Measurements from ENCODE around the gene TMEM50B.
A peak's percentile ranks its signal among the peaks of the same experiment; 100 is the strongest.

The TMEM50B gene

DNA sequence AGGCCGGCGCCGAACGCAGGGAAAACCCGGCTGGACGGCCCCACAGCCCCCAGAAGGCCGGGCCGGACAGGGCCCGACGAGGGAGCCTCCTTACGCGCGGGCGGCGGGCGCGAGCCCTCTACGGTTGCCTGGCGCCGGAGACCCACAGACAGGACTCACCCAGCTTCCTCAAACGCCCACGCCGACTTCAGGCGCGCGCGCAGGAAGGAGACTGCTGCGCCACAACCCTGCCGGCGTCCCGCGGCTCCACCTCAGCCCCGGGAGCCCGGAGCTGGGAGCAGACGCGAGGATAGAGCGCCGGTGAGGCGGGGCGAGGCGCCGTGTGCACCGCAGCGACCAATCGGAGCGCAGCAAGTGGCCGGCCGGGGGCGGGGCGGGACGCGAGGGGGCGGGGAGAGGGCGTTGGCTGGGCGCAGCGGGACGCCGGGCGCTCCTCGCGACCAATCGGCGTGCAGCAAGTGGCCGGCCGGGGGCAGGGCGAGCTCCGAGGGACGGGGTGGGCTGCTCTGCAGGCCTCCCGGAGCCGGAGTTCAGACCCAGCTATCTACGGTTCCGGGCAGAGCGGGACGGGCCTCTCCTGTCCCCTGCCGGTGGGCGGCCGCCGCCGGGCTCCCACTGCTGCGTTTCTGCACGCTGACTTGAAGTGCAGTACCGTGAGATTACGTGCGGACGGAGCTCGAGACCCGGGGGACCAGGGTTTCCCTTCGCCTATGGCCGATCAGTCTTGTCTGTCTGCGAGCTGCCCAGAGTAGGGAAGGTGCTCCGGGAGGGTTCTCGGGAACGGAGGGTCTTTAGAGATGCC, at the start of gene TMEM50B:
TMEM50B (minus strand) TSS at position 296 of the 802 bp plus-strand sequence. CDS start 11,089 bp downstream, outside the sequence.
- TF ChIP-seq, protein P1, sequence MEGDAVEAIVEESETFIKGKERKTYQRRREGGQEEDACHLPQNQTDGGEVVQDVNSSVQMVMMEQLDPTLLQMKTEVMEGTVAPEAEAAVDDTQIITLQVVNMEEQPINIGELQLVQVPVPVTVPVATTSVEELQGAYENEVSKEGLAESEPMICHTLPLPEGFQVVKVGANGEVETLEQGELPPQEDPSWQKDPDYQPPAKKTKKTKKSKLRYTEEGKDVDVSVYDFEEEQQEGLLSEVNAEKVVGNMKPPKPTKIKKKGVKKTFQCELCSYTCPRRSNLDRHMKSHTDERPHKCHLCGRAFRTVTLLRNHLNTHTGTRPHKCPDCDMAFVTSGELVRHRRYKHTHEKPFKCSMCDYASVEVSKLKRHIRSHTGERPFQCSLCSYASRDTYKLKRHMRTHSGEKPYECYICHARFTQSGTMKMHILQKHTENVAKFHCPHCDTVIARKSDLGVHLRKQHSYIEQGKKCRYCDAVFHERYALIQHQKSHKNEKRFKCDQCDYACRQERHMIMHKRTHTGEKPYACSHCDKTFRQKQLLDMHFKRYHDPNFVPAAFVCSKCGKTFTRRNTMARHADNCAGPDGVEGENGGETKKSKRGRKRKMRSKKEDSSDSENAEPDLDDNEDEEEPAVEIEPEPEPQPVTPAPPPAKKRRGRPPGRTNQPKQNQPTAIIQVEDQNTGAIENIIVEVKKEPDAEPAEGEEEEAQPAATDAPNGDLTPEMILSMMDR (IDR thresholded peaks at IDR 0.05; ENCODE audit: low read depth, low read length) = peak; percentile 23; the same call in 1 of the 2 replicates
- peak within 1 kb of the TSS; percentile 84 for H3K4me3 ChIP-seq (ENCODE audit: low read depth, low read length)

DNA sequence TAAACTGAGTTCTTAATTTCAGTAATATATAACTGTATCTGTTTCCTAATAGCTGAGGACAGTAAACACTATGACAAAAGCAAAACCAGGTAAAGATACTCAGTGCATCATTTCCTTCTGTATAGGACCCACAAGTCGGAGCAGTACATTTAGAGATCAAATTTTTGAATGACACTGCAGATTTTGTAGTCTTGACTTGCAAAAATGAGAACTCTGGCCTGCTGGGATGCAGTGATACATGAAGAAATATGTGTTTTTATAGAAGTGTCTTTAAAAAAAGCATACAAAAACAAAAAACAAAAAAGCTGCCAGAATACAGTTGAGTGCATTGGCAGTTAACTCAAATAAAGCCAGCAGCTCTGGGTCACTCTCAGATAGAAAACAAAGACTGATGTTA, 43.2 kb upstream of the TMEM50B start:
- TF ChIP-seq, protein P1 (IDR thresholded peaks at IDR 0.05; ENCODE audit: low read depth, low read length) = no peak
- no peak overlapping the region for H3K4me3 ChIP-seq (ENCODE audit: low read depth, low read length)

DNA sequence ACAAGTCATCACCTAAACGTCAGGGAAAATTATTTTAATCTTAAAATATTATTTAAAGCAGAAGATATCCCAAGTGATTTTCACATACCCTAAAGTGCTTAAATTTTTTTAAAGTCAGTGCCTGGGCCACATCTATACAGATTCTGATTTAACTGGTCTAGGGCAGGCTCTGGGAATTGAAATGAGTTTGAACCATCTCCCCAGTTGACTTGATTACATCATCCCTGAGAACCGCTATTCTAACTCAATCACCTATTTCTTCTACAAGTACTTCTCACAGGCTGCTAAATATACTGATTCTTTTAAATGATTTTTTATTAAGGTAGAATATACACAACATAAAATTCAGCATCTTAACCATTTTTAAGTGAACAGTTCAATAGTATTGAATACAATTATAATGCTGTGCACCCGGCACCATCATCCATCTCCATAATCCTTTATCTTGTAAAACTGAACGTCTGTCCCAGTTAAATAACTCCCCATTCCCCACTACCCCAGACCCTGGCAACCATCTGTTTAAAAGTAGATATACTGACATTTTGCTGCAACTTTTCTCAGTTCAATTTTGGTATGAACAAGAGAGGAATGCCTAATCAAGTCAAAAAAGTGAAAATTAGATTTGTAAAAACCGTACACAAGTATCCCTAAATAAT, 42.7 kb upstream of the TMEM50B start:
- H3K4me3 ChIP-seq (ENCODE audit: low read depth, low read length) = no peak overlapping the region
- TF ChIP-seq, protein P1 (IDR thresholded peaks at IDR 0.05; ENCODE audit: low read depth, low read length) = no peak

DNA sequence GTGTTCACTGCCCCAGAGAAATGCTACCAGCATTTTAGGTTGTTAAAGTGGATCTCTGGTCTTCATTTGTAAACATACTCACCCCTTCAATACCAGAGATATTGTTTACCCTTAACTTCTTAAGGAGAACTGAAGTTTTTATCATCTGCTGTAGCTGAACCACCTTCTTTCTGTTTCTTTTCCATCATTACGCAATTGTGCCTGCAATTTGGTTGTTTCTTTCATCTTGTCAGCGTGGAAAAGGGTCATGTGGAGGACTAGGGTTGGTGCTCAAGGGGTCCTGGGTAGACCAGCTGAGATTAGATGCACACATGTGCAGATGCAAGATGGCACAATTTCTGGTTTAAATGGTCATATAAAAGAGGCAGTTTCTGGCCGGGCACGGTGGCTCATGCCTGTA, 39.1 kb upstream of the TMEM50B start:
- TF ChIP-seq, protein P1 (IDR thresholded peaks at IDR 0.05; ENCODE audit: low read depth, low read length) = no peak
- no peak overlapping the region for H3K4me3 ChIP-seq (ENCODE audit: low read depth, low read length)

DNA sequence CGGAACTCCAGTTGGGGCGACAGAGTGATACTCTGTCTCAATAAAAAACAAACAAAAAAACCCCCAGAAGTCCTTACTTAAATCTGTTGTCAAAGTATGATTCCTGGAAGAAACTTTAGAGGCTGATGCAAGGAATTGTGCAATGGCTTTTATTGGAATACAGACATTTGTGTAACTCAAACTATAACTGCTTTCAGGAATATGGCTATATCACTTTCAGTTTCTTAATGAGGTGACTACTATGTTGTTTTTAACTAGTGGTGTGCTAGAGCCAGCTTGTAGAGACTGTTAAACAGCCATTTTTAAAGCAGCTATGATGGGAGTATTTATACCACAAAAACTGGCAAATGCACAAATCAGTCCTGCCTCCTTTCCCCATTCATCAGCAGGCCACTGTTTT, 34.5 kb upstream of the TMEM50B start:
- TF ChIP-seq, protein P1 (IDR thresholded peaks at IDR 0.05; ENCODE audit: low read depth, low read length) = no peak
- H3K4me3 ChIP-seq (ENCODE audit: low read depth, low read length) = no peak overlapping the region

DNA sequence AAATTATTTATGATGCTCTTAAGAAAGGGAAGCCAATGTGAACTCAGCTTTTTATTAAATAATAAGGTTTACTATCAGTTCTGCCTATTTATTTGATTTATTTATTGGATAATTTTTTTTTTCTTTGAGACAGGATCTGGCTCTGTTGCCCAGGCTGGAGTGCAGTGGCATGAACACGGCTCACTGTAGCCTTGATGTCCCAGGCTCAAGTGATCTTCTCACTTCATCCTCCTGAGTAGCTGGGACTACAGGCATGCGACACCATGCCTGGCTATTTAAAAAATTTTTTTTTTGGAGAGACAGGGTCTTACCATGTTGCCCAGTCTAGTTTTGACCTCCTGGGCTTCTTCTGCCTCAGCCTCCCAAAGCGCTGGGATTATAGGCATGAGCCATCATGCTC, 32.7 kb upstream of the TMEM50B start:
- H3K4me3 ChIP-seq (ENCODE audit: low read depth, low read length) = no peak overlapping the region
- TF ChIP-seq, protein P1 (IDR thresholded peaks at IDR 0.05; ENCODE audit: low read depth, low read length) = no peak

DNA sequence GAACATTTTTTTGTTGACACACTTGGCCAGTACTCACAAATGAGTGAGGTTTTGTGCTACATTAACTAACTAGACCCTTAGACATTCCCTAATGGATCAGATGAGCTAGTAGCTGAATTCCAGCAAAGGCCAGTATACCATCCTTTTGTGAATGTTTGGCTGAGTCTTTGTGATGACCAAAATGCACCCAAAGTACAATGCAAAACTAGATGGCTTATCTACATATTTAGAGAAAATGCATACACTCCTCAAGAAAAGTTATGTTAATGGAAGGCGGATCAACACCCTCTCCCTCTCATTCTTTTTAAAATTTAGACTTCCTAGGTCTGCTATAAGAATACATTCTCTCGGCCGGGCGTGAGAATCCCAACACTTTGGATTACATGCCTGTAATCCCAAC, 31.9 kb upstream of the TMEM50B start:
- TF ChIP-seq, protein P1 (IDR thresholded peaks at IDR 0.05; ENCODE audit: low read depth, low read length) = no peak
- no peak overlapping the region for H3K4me3 ChIP-seq (ENCODE audit: low read depth, low read length)
